Stimulated activated CD8-positive, alpha-beta memory T cell treated with anti-CD3 and anti-CD28 coated beads, Interleukin-4, amount 100 ng/mL, for 1 hour (primary cell): ENCODE data around the gene DXO.
"Not testable (repeated sequence)": the region's sequence is repeated elsewhere in the genome, so short reads cannot be mapped to it uniquely, and the experiment has no call there.

Source experiments
- DNase-seq, 2 donors: peaks; one replicate each; pipeline ENCODE4 v3.0.0-alpha.2; 2020; ENCODE audit warnings: low read depth in 2 of 2, low spot score in 1 of 2

The DXO gene

DNA sequence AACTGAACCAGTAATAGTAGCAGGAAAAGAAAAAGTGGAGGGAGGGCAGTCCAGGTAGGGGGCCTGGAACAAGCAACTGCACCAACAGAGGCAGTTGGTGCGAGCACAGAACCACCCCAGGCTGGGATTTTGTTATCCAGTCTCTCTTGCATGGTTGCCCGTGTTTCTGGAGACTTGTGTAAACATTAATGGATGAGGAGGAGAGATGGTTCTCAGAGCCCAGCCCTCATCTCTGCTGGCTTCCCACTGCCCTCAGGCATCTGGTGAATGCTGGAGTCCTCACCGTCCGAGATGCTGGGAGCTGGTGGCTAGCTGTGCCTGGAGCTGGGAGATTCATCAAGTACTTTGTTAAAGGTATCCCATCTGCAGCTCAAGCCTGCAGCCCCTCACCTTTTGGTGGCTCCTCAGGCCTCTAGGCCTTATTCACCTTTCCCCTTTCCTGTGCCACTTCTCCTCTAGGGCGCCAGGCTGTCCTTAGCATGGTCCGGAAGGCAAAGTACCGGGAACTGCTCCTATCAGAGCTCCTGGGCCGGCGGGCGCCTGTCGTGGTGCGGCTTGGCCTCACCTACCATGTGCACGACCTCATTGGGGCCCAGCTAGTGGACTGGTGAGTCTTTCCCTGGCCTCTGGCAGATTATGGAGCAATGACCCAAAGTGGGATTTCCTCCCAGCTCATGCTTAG, 8.4 kb upstream of the DXO start:
- not testable (repeated sequence) for DNase-seq

DNA sequence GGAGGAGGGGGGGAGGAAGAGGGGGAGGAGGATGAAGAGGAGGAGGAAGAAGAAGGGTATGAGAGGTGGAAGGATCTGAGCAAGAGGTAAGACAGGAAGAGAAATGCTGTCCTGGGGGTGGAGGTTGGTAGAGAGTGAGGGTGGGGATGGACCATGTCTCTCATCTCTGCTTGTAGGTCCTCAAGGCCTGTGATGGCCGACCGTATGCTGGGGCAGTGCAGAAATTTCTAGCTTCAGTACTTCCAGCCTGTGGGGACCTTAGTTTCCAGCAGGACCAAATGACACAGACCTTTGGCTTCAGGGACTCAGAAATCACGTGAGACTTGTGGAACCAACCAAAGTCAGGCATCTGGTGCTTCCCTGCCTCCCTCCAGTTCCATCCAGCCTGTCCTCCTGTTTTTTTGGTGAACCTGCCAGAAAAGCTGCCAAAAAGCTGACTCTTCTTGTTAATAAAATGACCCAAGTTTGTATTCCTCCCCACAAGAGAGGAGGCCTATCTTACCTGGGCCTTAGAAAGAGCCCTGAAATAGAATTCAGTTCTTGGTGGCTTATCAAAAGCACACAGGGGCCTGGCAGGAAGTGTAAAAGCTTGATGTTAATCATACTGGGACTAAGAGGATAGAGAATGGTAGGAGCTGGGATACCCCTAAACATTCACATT, 7.4 kb upstream of the DXO start:
- DNase-seq: no peak

DNA sequence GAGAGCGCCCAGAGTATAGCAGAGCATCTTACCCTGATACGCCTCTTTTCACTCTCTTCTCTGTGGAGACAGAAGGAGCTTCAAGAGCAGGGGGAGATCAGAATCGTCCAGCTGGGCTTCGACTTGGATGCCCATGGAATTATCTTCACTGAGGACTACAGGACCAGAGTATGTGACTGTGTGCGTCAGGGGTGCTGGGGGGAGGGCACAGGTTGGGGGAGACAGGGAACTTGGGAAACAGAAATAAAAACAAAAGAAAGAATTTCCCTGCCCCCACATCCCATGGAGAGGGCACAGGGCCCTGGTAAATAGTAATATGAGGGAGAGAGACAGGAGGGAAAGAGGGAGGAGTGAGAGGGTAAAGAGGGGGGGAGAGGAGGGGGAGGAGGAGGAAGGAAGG, 6.9 kb upstream of the DXO start:
- no peak for DNase-seq

DNA sequence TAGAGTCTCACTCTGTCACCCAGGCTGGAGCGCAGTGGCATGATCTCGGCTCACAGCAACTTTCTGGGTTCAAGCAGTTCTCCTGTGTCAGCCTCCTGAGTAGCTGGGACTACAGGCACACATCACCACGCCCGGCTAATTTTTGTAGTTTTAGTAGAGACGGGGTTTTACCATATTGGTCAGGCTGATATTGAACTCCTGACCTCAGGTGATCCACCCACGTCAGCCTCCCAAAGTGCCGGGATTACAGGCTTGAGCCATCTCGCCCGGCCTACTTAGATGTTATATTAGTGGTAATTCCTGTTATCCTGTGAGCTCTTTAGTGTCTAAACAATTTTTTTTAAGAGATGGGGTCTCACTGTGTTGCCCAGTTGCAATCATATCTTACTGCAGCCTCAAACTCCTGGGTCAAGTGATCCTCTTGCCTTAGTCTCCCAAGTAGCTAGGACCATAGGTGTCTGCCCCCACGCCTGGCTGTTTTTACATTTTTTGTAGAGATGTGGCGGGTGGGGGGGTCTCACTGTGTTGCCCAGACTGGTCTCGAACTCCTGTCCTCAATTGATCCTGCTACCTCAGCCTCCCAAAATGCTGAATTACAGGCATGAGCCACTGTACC, 6.0 kb upstream of the DXO start:
- DNase-seq: no peak

DNA sequence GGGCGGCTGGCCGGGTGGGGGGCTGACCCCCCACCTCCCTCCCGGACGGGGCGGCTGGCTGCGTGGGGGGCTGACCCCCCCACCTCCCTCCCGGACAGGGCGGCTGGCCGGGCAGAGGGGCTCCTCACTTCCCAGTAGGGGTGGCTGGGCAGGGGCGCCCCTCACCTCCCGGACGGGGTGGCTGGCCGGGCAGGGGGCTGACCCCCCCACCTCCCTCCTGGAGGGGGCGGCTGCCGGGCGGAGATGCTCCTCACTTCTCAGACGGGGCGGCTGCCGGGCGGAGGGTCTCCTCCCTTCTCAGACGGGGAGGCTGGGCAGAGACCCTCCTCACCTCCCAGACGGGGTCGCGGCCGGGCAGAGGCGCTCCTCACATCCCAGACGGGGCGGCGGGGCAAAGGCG, 4.1 kb upstream of the DXO start:
- not testable (repeated sequence) for DNase-seq

DNA sequence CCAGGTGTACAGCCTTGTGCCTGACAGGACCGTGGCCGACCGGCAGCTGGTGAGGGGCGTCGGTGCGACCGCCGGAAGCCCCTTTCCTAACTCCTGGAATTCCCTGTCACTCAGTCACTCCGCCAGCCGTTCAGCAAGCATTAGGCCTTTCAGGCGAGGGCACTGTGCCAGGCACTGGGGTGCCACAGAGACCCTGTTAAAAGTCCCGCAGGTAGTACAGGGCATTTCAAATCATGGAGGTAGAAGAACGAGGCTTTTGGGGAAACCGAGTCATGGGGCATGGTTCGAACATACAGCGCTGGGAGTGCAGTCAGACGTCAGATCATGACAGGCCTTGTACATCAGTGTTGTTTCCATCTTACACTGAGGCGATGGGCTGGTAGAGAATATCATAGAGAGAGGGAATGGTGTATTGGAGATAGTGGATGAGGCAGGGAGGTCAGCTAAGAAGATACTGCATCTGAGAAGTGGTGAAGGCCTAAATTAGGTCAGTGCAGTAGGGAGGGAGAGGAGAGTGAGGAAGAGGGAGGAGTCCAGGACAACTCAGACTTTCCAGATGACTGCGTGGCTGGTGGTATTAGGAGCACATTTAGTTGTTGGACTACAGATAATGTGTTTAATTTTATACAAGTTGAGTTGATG, 892 bp upstream of the DXO start:
- DNase-seq: no peak

DNA sequence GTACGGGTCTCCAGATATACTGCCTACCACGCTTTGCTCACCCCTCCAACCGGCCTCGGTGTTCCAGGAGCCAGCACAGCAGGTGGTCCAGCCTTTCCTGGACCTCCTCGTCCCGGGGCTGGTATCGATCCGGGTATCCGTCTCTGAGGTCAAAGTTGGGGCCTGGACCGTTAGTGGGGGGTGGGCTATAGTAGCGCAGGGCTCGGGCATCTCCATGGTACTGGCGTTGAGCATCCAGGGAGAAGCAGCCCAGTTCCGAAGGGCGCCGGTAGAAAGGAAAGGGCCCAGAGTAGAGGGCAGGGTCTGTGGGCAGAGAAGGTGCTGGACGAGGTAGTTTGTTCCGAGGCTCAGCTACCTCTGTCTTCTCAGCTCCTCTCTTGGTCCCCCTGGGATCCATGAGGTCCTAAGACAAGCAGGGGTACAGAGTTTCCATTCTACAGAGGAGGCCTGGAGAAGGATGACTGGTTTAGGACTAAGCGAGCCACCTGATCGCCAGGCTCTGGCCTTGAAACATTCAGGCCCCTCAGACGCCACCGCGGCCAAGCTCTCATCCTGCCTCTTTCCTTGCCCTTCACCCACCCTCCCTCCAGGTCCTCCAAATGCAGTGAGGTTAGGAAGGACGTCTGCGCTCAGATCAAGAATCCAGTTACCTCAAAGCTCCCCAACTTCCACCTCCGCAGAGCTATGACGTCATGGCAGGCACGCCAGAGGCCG, 502 bp downstream of the DXO start:
- DNase-seq: no peak

DNA sequence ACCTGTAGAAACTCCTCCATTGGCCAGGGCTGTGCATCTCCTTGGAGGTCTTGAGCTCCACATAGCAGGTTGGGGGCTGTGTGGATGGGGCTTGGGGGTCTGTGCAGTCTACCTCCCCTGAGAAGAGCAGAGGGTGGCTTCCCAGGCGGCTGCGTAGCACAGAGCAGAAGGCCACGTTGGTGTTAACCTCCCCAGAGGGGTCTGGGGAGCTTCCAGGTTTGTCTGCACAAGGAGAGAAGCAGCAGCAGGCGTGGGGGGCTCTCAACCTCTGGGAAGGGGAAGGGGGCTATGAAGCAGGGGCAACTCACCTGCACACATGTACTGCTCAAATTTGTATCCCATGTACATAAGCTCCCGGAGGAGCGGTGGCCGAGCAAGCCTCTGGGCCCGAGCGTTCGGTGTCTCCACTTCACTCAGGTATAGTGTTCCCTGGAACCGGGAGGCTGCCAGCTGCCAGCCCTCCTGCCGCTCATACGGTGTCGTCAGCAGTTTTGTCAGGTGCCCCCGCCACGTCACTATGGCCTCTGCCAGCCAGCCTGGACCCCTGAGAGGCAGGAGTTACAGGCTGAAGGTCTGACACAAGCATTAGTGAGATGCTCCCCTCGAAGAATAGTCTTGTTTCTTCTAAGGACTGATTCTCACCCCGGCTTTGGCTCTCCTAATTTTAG, 1.2 kb downstream of the DXO start:
- no peak for DNase-seq

DNA sequence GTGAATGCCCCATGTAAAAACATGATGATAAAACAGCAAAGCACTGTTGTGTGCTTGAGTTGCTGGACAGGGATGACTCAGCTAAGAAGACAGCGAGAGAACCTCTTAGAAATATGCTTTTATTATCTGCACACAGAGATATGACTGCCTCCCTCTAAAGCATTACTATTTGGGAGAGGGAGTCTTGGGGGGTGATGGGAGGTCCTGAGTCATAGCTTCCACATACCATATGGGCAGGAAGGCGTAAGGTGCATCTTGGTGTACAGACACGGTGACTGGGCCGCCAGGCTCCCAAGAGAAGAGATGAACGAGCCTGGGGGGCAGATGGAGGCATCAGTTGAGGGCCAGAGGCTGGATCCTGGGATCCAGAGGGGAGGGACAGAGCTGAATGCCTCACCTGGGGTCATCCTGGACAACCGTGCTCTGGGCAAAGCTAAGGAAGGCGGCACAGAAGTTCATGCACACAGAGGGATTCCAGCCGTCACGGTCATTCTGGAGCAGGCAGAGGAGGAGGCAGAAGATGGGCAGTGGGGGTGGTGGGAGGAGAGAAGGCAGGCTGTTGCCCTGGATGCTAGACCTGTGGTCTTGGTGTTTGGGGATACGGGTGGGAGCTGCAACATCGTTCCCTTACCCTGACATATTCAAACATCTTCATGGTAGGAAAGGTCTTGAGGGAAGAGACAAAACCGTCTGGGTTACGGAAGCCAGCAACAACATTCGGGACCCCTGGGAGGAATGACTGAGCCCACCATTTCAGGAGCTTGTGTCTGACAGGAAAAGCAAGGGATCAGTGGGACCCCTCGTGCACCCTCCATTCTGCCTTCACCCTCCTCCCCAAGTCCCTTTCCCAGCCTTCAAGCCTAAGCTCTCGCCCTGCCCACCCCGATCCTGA, 2.0 kb downstream of the DXO start:
- DNase-seq: no peak

DNA sequence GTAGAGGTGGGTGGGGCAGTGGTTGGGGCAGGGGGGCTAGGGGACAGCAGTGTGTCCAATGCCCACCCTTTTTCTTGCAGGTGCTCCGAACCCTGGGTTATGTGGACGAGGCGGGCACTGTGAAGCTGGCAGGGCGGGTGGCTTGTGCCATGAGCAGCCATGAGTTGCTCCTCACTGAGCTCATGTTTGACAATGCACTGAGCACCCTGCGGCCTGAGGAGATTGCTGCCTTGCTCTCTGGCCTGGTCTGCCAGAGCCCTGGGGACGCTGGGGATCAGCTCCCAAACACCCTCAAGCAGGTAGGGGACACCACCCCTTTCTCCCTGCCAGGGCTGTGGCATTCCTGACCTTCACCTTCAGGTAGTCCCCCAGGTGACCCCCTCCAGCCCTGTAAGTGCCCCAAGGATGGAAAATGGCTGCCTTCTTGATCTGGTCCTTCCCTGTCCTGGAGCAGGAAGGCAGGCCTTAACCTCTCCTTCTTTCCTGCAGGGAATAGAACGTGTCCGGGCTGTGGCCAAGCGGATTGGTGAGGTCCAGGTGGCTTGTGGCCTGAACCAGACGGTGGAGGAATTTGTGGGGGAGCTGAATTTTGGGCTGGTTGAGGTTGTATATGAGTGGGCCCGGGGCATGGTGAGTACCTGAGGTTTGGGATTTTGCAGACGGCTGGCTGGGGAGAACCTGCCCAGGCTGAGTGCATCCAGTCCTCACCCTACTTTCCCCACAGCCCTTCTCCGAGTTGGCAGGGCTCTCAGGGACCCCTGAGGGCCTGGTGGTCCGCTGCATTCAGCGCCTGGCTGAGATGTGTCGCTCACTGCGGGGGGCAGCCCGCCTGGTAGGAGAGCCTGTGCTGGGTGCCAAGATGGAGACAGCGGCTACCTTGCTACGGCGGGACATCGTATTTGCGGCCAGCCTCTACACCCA, 2.9 kb downstream of the DXO start:
- DNase-seq: no peak

DNA sequence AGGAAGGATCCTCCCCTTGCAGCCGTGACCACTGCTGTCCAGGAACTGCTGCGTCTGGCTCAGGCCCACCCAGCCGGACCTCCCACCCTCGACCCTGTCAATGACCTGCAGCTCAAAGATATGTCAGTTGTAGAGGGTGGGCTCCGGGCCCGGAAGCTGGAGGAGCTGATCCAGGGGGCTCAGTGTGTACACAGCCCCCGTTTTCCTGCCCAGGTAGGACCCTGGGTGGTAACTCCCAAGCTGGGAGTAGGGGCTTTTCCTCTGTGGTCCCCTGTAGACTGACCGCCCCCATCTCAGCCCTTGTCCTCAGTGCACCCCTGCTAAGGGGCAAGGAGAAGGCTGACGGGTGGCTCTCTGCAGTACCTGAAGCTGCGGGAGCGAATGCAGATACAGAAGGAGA, 3.6 kb downstream of the DXO start:
- no peak for DNase-seq

DNA sequence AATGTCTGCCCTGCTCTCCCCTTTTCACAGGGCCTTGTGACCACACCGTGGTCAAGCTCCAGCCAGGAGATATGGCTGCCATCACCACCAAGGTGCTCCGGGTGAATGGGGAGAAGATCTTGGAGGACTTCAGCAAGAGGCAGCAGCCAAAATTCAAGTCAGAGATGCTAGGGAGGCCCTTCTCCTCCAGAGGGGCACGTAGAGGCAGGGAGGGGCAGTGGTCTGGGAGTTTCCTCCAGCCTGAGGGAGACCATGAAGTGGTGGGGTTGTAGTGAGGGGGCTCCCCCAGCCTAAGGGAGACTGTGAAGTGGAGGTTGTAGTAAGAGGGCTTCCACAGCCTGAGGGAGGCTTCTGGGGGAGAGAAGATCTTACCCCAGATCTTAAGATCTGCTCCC, 4.0 kb downstream of the DXO start:
- no peak for DNase-seq

DNA sequence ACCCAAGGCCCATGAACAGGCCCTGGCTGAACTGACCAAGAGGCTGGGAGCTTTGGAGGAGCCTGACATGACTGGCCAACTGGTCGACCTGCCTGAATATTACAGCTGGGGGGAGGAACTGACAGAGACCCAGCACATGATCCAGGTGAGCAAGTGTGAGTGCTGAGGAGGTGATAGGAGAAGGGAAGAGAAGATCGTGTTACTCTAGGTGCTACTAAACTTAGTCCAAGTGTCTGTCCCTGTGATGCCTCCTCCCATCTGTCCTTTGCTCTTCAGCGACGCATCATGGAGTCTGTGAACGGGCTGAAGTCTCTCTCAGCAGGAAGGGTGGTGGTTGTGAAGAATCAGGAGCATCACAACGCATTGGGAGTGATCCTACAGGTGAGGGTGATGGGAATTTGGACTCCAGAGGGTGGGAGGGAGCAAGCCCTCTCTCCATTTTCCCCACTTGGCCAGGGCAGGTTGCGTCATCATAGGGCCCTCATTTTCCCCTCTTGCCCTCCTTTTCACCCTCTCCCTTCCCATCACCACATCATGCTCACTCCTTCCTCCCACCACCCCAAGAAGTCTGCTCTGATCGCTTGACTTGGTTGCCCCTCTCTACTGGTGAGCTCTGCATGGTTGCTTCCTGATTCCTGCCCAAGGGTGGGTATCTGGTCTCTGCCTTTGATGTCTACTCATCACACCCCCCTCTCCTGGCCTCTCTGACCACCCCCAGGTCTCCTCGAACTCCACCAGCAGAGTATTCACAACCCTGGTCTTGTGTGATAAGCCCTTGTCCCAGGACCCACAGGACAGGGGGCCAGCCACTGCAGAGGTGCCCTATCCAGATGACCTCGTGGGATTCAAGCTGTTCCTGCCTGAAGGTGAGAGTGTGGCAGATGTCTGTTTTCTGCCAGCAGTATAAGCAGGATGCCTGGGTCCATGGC, 4.7 kb downstream of the DXO start:
- no peak for DNase-seq

DNA sequence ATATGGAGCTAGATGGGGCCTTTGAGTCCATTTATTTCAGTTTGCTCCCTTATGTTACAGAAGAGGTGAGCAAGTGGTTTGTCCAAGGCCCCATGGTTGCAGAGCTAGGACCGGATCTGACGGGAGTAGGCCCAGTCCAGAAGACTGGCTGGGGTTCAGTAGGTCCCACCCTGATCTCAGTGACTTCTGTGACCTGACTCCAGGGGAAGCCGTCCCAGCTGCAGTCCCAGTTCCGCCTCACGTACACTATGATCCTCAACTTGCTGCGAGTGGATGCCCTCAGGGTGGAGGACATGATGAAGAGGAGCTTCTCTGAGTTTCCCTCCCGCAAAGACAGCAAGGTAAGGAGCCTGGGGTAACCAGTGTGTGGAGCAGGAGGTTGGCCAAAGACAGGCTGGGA, 5.4 kb downstream of the DXO start:
- no peak for DNase-seq

DNA sequence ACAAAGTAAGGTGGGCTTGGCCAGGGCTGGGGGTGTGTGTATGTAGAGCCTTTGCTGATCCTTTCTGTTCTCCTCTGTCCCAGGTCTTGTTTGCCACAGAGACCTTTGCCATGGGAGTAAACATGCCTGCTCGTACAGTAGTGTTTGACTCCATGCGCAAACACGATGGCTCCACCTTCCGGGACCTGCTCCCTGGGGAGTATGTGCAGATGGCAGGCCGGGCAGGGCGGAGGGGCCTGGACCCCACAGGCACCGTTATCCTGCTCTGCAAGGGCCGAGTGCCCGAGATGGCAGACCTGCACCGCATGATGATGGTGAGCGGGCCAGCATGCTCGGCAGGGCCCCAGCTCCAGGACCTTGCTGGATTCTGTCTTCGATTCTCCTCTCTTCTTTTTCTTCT, 6.2 kb downstream of the DXO start:
- DNase-seq: no peak

DNA sequence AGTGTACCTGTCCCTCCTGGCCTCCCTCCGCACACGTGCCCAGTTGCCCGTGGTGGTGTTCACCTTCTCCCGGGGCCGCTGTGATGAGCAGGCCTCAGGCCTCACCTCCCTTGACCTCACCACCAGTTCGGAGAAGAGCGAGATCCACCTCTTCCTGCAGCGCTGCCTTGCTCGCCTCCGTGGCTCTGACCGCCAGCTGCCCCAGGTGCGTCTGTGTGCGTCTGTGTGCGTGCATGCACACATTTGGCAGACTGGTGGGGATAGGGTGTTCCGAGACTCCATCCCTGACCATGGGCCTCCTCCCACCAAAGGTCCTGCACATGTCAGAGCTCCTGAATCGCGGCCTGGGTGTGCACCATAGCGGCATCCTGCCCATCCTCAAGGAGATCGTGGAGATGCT, 8.0 kb downstream of the DXO start:
- no peak for DNase-seq

DNA sequence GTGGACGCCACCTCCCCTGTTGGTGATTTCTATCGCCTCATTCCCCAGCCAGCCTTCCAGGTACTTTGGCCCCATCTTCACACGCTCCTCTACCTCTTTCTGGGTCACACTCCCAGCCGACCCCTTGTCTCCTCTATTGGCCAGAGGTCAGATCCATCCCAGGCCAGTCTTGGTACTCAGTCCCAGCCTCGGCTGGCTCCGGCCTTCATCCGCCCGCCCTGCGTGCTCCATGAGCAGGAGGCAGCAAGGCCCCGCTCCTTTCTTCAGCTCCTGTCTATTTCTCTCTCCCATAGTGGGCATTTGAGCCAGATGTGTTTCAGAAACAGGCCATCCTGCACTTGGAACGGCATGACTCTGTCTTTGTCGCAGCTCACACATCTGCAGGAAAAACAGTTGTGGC, 10.3 kb downstream of the DXO start:
- DNase-seq: no peak
